ENCODE data around the gene PTGES.
"Not testable (repeated sequence)": the region's sequence is repeated elsewhere in the genome, so short reads cannot be mapped to it uniquely, and the experiment has no call there.

The PTGES gene

DNA sequence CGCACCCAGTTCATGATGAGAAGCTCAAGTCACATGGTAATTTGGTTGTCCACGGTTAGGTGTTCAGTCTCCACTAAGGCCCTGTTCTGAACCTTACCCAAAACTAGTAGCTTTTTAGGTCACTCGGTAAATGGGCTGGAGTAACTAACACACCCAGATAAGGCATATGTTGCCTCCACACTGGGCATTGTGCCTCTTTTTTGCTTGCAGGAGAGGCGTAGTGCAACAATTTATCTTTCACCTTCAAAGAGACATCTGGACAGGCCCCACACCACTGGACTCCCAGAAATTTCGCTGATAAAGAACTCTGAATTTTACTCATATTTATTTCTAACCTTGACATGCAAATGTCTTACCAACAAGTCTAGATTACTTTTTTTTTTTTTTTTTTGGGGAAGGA, 16.8 kb upstream of the PTGES start:
- no peak for DNase-seq

DNA sequence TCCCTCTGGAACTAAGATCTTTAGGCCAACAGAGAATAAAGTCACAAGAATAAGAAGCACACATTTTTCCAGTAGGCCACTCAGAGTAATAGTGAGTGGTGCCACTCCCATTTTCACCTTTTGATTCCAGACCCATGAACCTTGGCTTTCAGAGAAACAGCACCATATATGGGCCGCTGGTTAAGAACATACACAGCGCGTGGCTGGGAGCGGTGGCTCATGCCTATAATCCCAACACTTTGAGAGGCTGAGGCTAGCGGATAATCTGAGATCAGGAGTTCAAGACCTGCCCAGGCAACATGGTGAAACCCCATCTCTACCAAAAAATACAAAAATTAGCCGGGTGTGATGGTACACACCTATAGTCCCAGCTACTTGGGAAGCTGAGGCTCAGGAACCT, 15.6 kb upstream of the PTGES start:
- DNase-seq: no peak

DNA sequence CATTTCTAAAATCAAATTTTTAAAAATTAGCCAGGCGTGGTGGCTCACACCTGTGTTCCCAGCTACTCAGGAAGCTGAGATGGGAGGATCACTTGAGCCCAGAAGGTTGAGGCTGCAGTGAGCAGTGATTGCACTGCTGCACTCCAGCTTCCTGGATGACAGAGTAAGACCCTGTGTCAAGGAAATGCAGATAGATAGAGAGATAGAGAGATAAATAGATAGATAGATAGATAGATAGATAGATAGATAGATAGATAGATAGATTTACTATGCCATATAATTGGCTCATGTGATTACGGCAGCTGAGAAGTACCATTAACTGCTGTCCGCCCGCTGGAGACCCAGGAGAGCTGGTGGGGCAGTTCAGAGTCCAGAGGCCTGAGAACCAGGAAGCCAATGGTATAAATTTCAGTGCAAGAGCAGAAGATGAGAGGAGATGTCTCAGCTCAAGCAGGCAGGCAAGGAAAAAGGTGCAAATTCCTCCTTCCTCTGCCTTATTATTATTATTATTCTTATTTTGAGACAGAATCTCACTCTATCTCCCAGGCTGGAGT, 13.0 kb upstream of the PTGES start:
- no peak for DNase-seq

DNA sequence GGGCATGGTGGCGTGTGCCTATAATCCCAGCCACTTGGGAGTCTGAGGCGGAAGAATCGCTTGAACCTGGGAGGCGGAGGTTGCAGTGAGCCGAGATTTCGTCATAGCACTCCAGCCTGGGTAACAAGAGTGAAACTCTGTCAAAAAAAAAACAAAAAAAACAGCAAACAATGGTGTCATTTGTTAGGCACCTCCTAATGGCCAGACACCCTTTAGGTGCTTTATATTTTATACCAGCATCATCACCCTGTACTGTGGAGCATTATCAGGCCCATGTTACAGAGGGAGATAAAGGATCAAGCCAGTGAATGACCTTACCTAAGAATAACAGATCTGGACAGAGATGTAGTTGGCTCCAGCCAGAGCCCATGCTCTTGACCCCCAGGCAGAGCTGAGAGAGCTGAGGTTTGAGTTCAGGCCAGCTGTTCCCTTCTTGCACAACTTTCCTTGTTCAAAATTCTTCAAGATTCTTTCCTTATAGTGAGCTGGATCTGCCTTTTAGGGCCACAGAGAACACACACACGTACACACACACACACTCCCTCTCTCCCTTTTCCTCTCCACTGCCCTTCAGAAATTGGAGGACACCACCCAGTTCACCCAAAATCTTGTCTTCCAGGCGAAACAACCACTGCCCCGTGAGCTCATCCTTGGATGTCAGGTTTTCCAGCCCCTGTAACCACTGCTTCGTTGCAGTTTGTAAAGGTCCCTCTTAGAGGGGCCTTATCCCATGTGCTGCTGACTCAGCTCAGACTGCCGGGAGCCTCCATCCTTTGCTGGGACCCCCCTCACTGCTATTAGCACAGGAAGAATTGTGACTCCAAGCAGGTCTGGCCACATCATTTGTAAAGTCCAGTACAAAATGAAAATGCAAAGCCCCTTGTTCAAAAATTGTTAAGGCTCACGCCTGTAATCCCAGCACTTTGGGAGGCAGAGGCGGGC, 10.4 kb upstream of the PTGES start:
- no peak for DNase-seq

DNA sequence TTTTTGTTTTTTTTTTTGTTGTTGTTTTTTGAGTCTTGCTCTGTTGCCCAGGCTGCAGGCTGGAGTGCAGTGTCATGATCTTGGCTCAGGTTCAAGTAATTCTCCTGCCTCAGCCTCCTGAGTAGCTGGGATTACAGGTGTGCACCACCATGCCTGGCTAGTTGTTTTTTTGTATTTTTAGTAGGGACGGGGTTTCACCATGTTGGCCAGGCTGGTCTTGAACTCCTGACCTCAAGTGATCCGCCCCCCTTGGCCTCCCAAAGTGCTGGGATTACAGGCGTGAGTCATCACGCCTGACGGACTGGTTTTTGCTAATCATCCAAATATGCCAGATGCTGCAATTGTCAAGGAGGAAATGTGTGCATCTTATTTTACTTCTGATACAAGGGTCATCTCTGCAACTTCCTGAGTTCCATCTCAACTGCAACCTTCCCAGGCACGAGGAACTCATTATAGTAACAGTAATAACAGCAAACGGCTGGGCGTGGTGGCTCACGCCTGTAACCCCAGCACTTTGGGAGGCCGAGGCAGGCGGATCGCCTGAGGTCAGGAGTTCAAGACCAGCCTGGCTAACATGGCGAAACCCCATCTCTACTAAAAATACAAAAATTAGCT, 9.6 kb upstream of the PTGES start:
- DNase-seq: peak; percentile 35

DNA sequence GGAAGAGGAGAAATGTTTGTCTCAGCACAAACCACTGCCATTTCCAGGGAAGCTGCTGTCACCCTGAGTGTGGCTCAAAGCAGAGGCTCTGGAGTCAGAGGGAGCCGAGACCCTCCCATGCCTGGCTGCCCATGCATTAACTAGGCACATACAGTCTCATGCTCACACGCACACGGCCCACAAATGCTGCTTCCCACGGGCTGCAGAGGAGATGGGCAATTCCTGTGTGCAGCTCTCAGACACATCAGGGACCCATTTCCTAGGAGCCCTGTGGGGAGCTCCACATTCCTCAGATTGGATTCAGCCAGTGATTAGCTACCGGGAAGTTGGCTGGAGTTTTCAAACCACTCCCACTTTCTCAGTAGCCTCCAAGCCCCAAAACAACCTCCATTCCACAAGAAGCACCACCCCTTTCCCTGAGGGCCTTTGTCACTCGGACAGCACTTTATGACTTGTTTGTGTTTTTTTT, 9.1 kb upstream of the PTGES start:
- DNase-seq: peak; percentile 35

DNA sequence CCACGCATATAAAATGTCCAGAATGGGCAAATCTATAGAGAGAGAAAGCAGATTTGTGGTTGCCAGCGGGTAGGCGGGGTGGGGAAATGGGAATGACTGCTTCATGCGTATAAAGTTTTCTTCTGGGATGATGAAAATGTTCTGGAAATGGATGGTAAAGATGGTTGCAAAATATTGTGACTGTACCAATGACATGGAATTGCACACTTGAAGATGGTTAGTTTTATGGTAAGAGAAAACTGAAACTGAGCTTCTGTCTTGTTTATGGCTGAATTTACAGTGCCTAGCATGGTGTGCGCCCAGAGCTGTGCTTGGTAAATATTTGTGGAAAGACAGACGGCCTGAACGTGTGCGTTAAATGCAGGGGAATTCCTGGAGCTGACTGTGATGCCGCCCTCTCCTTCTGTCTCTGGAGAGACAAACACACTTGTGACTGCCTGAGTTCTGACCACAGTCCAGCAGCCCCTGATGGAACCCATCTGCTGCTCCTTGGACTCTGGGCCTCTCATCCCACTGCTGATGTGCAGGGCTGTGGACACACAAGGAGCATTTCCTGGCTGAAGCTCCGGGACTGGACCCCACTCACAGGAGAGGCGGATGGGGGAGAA, 8.6 kb upstream of the PTGES start:
- DNase-seq: no peak

DNA sequence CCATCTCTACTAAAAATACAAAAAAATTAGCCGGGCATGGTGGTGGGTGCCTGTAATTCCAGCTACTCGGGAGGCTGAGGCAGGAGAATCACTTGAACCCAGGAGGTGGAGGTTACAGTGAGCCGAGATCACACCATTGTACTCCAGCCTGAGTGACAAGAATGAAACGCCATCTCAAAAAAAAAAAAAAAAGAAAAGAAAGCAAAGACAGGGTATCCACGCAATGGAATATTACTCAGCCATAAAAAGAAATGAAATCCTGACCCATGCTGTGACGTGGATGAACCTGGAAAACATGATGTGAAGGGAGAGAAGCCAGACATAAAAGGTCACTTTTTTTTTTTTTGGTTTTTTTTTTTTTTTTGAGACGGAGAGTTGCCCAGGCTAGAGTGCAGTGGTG, 7.9 kb upstream of the PTGES start:
- not testable (repeated sequence) for DNase-seq

DNA sequence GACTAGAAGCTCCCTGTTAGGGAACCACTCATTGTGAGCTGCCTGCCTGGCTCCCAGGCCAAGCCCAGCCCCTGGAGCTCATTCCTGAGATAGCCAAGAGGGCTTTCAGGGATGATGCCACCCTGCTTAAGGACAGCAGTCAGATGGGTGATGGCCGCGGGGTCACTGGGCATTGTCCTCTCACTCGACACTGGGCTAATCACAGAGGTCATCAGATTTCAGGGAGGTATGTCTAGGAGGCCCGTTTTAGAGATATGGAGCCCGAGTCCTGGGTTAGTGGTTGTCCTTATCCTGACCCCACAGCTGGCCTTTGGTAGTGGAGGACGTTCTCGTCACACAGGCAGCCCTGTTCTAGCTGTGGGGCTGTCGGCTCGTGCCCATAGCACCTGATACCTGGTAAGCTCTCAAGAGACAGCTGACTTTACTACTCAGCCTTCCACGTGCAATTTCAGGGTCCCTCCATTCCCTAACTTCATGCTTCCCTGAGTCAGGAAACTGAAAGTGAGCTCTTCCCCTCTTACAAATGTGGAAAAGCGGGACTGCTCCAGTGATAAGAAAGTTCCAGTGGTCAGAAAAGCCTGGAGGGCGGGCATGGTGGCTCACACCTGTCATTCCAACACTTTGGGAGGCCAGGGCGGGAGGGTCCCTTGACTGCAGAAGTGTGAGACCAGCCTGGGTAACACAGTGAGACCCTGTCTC, 7.1 kb upstream of the PTGES start:
- DNase-seq: no peak

DNA sequence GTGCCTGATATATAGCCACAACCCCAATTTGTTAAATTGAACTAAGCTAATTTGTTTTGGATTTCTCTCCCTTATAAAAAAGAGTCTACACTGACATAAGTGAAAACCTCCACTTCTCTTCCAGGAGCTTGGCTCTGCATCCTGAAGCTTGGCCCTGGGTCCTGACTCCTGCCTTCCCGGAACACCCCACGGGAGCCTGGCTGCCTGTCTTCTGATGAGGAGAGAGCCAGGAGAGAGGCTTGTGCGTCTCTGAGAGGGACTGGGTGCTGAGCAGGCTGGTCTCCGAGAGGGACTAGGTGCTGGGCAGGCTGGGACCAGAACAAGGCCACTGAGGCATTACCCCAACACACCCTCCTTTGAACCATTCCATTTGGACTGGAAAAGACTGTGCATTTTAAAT, 6.5 kb upstream of the PTGES start:
- no peak for DNase-seq

DNA sequence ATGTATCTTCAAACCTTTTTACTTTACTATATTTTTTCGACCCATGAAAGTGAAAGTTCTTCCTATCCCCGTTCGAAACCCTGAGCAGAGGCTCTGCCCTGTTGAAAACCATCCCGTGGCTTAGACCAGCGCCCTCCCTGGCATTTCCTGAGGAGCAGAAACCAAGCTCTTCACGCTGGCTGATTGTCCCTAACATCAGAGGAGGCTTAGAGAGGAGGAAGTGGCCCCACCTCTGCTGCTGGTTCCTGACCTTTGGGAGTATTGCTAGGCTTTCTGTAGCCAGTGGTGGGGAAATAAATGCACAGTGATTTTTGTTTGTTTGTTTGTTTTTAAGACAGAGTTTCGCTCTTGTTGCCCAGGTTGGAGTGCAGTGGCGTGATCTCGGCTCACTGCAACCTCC, 4.2 kb upstream of the PTGES start:
- DNase-seq: no peak

DNA sequence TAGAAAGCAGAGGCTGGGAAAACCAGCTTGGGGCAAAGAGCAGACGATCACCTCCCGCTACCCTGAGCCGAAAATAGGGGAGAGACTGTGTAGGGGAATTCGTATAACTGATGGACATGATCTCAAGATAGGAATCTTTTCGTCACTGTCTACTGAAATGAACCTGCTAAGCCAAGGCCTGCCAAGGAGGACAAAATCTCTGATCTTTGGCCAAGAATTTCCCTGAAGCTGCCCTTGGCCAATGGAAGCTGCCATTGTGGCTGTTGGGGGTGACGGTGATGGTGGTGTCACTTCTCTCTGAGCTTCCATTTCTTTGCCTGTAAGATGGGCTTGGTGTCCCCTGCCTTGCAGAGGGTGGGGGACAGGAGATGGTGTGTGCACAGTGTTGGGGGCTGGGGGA, 3.3 kb upstream of the PTGES start:
- DNase-seq: no peak

DNA sequence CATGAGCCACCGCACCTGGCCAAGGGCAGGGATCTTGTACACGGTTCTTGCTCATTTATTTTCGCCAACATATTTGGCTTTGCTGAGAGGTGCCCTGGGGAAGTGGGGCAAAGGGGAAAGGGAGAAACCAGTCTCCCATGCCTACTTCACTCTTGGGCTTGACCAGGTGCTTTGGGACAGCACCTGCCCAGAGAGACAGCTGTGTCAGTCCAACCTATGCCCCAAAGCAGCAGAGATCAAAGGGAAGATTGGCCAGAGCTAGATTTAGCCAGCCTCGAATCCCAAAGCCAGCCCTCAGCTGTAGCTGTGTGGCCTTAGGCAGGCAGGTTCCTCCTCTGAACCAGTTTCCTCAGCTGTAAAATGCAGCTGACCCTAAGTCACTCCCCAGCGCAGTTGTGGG, 2.3 kb upstream of the PTGES start:
- no peak for DNase-seq

DNA sequence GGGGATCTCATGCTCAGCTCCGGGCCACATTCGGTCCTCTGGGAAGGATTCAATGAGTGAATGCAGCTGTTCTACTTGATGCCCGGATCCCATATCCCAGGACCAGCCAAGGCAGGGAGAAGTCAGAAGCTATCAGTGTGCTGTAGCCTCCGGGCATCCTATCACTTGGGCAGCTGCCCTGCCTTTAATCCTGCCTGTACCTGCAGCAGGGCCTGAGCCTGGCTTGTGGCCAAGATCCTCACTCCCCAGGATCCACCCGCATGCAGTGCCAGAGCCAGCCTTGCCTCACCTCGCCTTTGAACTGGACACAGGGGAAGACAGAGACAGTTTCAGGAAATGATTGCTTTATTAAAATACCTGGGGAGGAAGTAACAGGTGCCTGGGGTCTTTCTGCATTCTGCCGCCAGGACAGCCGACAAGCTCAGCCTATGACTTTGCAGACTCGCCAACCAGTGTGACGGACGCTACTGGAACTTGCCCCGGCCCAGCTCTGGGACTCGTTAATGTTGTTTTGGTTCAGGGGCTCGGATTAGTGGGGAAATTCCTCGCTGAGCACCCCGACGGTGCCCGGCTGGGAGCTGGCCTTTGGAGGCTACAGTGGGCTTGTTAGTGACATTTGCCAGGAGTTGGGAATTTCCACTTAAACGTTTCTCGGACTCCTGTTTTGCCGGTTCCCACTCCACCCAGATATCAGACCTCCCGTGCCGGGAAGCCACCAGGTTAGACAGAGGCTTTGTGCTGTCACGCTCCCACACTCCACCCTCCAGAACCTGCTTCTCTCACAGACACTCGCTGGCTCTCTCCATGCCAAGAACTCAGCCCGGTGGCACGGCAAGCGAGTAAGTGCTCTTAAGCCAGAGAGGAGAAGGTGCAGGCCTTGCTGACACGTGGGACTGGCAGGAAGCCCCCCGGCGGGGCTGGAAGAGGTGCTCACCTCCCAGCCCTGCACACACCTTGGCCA, 721 bp downstream of the PTGES start:
- no peak for DNase-seq

DNA sequence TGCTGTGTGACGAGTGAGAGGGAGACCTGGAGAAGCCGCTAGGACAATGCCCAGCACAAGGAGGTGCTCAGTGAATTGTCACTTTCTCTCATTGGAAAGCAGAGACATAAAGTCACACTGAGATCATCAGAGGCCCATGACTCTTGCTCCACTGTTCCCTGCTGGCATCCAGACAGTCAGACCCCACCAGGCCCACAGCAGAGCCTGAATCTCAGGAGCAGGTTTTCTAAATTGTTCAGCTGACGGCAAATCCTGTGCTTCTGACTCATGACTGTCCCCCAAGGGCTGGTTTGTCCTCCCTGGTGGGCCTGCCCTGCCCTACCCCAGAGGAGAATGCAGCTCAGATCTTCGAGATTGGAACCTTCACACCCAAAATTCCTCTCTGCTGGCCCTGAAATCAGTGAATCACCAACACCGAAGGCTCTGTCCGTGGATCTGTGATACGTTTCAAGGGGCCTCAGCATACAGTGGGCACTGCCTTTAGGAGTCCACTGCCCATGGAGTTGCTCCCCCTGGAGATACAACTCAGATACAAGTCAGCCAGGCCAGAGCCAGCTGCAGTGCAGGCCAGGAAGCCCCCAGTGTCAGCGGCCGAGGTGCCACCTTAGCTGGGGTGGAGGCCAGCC, 2.7 kb downstream of the PTGES start:
- peak; percentile 76 for DNase-seq

DNA sequence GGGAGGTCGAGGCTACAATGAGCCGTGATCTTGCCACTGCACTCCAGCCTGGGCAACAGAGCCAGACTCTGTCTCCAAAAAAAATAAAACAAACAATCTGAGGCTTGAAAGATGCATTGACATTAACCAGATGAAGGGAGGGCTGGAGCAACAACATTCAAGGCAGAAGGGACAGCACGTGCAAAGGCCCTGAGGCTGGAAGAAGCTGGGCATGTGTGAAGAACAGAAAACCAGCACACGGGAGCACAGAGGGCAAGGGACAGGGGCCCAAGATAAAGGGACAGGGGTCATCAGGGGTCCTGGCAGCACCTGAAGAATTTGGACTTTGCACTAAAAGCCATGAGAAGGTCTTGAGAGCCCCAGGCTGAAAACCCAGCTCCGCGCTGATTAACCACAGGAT, 3.3 kb downstream of the PTGES start:
- DNase-seq: no peak

DNA sequence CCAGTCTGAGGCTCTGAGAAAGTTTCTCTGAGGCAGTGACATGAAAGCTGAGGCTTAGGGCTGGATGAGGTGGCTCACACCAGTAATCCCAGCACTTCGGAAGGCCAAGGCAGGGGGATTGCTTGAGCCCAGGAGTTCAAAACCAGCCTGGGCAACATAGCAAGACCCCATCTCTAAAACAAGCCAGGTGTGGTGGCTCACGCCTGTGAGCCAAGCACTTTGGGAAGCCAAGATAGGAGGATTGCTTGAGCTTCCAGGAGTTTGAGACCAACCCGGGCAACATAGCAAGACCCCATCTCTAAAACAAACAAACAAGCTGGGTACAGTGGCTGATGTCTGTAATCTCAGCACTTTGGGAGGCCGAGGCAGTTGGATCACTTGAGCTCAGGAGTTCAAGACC, 3.8 kb downstream of the PTGES start:
- not testable (repeated sequence) for DNase-seq

DNA sequence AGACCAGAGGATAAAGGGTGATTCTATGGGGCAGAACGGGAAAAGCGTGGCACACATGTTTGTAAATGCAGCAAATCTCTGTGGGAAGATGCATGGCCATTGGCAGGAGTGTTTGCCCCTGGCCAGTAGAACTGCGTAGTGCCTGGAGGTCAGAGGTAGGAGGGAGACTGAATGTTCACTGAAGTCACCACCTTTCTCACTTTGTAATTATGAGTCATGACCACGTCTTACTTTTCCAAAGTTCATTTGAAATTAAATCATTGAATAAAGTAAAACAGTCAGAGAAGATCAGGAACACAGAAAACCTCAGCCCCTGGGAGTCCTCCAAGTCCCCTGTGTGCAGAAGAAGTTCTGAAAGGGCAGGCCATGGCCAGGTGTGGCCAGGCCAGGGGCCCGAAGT, 4.6 kb downstream of the PTGES start:
- DNase-seq: no peak

DNA sequence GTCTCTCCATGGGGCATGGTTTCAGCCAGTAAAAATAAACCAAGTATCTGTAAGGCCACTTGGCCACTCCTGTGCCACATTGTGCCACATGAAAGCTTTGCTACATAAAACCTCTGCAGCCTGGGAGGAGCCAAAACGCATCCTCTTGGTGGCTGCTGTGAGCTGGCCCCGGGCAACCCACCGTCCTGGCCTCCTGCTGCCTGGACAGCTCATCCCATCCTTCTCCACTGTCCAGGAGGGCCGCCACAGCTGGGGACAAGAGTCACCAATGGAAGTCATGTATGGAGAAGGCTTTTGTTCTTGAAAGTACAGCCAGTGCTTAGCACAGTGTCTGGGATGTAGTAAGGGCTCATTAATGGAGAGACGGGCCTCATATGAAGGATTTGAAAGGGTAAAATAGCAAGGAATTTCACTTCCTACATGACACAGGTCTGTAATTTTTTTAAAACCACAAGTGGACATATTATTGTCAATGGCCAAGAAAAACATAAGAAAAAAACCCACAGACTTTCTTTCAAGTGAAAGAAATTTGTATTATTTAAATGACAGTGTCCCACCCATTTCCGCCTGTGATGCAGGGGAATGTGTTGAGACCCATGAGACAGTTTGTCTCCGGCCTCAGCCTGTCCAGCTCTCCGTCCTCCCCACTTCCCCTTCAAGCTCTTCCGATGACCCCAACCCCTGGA, 6.6 kb downstream of the PTGES start:
- DNase-seq: no peak

DNA sequence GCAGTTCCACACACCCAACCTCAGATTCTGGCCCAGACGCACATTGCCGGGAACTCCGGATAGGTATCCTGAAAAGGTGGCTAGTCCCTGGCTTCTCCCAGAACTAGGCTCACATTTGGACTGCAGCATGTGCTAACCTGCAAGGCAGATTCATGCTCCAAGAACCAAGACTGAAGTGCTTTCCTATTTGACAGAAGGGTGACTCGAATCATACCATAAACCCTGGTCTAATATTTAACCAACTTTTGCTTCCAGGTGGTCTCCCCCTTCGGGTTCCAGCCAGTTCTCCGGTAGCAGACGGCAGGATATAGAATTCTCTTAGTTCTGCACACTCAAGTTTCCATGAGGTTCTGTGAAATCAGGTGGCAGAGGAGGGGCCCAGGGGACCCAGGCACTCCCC, 7.6 kb downstream of the PTGES start:
- no peak for DNase-seq

All from T1000 (cell line).